MM.1S (cell line): Measurements from ENCODE around the gene GFOD1.

Experiments
- CTCF ChIP-seq: fragments of 300-600 bp; sonication (generic); IDR thresholded peaks from 2 replicates; pipeline ENCODE4 v1.5.1; 2016; ENCODE audit warnings: antibody characterized with exemption, low read length, mixed read lengths
- EZH2 ChIP-seq: fragments of 300-600 bp; sonication (generic); optimal IDR thresholded peaks from 2 replicates; pipeline ENCODE3; 2017; ENCODE audit warnings: low read depth, mild to moderate bottlenecking, antibody characterized with exemption, low read length, mixed read lengths

GRCh38 chr6:13494137-13494536 is 6.7 kb upstream of the GFOD1 start:
- no peak for TF ChIP-seq EZH2
- TF ChIP-seq CTCF = no peak
